ENCODE measurements around the gene RTRAF.

GRCh38 chr14:52010173-52010693 is 20.9 kb downstream of the RTRAF start:
- TF ChIP-seq CTCF (IDR thresholded peaks at IDR 0.05) (no peak), POLR2A (IDR thresholded peaks at IDR 0.05) (no peak)

Data from right lobe of liver (tissue), 4 donors.